ENCODE data around the gene RBM10.

The RBM10 gene

GRCh38 chrX:47233333-47234113, 88.5 kb downstream of the RBM10 start:
- DNase-seq (ENCODE audit: low read depth in 3 of 3) = peak; percentile 78 to 90 (median 81)

- no peak for DNase-seq (ENCODE audit: low read depth in 3 of 3)
These were observed 89.6 kb downstream of the RBM10 start for GRCh38 chrX:47234583-47234982.

- no peak for DNase-seq (ENCODE audit: low read depth in 3 of 3)
These were observed 90.7 kb downstream of the RBM10 start for GRCh38 chrX:47235691-47236103.

All from stimulated activated CD4-positive, alpha-beta T cell treated with anti-CD3 and anti-CD28 coated beads, TNF-alpha, amount 100 ng/mL, for 24 hours (primary cell).